WTC11 (cell line): ENCODE data around the gene SDF2L1.
"Not testable (repeated sequence)": the region's sequence is repeated elsewhere in the genome, so short reads cannot be mapped to it uniquely, and the experiment has no call there.

Source experiments
- CREB1 ChIP-seq: sonication (generic); formaldehyde crosslinking; IDR thresholded peaks from 2 replicates; pipeline ENCODE4 v1.8.0; 2023; ENCODE audit warnings: mild to moderate bottlenecking, missing genetic modification reagents
- TP53 ChIP-seq: sonication (generic); formaldehyde crosslinking; IDR thresholded peaks from 2 replicates; pipeline ENCODE4 v1.8.1; 2023; ENCODE audit warnings: mild to moderate bottlenecking, missing genetic modification reagents

DNA sequence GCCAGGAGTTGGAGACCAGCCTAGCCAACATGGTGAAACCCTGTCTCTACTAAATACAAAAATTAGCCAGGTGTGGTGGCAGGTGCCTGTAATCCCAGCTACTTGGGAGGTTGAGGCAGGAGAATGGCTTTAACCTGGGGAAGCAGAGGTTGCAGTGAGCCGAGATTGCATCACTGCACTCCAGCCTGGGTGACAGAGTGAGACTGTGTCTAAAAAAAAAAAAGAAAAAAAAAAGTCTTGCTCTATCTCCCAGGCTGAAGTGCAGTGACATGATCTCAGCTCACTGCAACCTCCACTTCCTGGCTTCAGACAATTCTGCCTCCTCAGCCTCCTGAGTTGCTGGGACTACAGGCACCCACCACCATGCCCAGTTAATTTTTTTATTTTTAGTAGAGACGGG is 4.7 kb upstream of the SDF2L1 start:
- not testable (repeated sequence) for TF ChIP-seq CREB1, TP53 (CRISPR knock-in tag)
